ENCODE results near the gene PIK3C2A. TPM values are rescaled to one million over a fixed set of nuclear protein-coding genes. Genes with fewer than 3 reads are reported as not detected.

The PIK3C2A gene
- total and polyA plus RNA-seq, 2 donors (not counting 1 experiment from before 2014, with no cell fraction given): 7.0 to 48.8 TPM

DNA sequence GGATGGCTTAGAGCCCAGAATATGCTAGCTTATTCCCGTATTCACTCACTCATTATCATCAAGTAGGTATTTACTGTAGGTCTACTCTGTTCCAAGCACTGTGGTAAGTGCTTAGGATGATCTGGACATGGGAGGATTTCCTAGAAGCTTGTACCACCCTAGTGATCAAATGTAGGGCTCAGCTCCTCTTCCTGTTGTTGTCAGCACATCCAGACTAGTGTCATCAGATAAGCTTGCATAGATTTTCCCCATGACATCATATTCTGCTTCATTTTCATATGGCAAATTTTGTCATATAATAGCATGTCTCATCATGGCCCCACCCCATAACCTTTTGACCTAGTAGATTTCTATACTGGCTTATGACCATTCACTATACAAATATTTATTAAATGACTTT is 49.4 kb upstream of the PIK3C2A start:
- Histone ChIP-seq H4K20me1 (ENCODE audit: control insufficient read depth, insufficient read depth, low read length, poor library complexity, severe bottlenecking) (no peaks in the 10 kb centered on the region), H3K9ac (ENCODE audit: low read length) (no peak overlapping the region), H3K9me3 (ENCODE audit: control extremely low read depth in 1 of 3, control insufficient read depth in 2 of 3, insufficient read depth in 1 of 3, low read length in 2 of 3) (no peaks in the 10 kb centered on the region), H3K4me2 (replicated peaks; ENCODE audit: low read depth, low read length, poor library complexity, severe bottlenecking) (no peak overlapping the region), H3K36me3 (replicated peaks in 1 of 2; ENCODE audit: control extremely low read depth in 1 of 2, control insufficient read depth in 1 of 2, extremely low read depth in 1 of 2, insufficient read depth in 2 of 2, low read length in 1 of 2) (no peaks in the 10 kb centered on the region), H2AFZ (ENCODE audit: insufficient read depth, low read depth, low read length, poor library complexity, severe bottlenecking) (no peak overlapping the region), H3K27me3 (replicated peaks in 1 of 4; ENCODE audit: control extremely low read depth in 1 of 4, control insufficient read depth in 3 of 4, insufficient read depth in 4 of 4, low read length in 3 of 4) (peaks cover 0 to 2% (median 0%) of the 10 kb centered on the region in 4 experiments), H3K4me3 (ENCODE audit: control extremely low read depth in 1 of 5, extremely low read depth in 1 of 5, insufficient read depth in 1 of 5, low read depth in 2 of 5, low read length in 4 of 5) (no peak overlapping the region), H3K27ac (ENCODE audit: low read length in 2 of 2) (no peak overlapping the region), H3K79me2 (ENCODE audit: control insufficient read depth, insufficient read depth, low read length) (no peaks in the 10 kb centered on the region), H3K4me1 (ENCODE audit: control insufficient read depth in 2 of 2, insufficient read depth in 2 of 2, low read length in 2 of 2) (no peaks in the 10 kb centered on the region)
- POLR2A ChIA-PET: no interaction called here
- no peak overlapping the region for H3K27ac Mint-ChIP-seq
- no peak for TF ChIP-seq CTCF (IDR thresholded peaks at IDR 0.05)
- no peak for TF ChIP-seq EZH2 (IDR thresholded peaks at IDR 0.05; ENCODE audit: borderline replicate concordance, insufficient read depth, low read depth, low read length, poor library complexity, severe bottlenecking)
- H3K4me1 Mint-ChIP-seq: no peaks in the 10 kb centered on the region
- intact Hi-C loops (cut with micrococcal nuclease): no loop called here
- CTCF ChIA-PET: no interaction called here
- WGBS (ENCODE audit: insufficient coverage): no CpG with 5 or more reads among the region's 1 CpG
- H3K27me3 Mint-ChIP-seq: peaks cover 7% of the 10 kb centered on the region
- ATAC-seq (ENCODE audit: low read depth) (no peak), DNase-seq (no peak)
- no peak overlapping the region for H3K4me3 Mint-ChIP-seq
- H3K9me3 Mint-ChIP-seq (ENCODE audit: insufficient read depth): no peaks in the 10 kb centered on the region

- no peaks in the 10 kb centered on the region for H3K9me3 ChIP-seq (ENCODE audit: control extremely low read depth in 1 of 3, control insufficient read depth in 2 of 3, insufficient read depth in 1 of 3, low read length in 2 of 3)
- no peak overlapping the region for H3K4me3 Mint-ChIP-seq
- H2AFZ ChIP-seq (ENCODE audit: insufficient read depth, low read depth, low read length, poor library complexity, severe bottlenecking): no peak overlapping the region
- H3K4me3 ChIP-seq (ENCODE audit: control extremely low read depth in 1 of 5, extremely low read depth in 1 of 5, insufficient read depth in 1 of 5, low read depth in 2 of 5, low read length in 4 of 5): no peak overlapping the region
- no peak overlapping the region for H3K9ac ChIP-seq (ENCODE audit: low read length)
- WGBS (ENCODE audit: insufficient coverage): no CpG with 5 or more reads among the region's 3 CpGs
- ChIA-PET POLR2A (no interaction called here), CTCF (no interaction called here)
- peaks cover 0 to 2% (median 0%) of the 10 kb centered on the region in 4 experiments for H3K27me3 ChIP-seq (replicated peaks in 1 of 4; ENCODE audit: control extremely low read depth in 1 of 4, control insufficient read depth in 3 of 4, insufficient read depth in 4 of 4, low read length in 3 of 4)
- H3K9me3 Mint-ChIP-seq (ENCODE audit: insufficient read depth): no peaks in the 10 kb centered on the region
- H4K20me1 ChIP-seq (ENCODE audit: control insufficient read depth, insufficient read depth, low read length, poor library complexity, severe bottlenecking): no peaks in the 10 kb centered on the region
- H3K36me3 ChIP-seq (replicated peaks in 1 of 2; ENCODE audit: control extremely low read depth in 1 of 2, control insufficient read depth in 1 of 2, extremely low read depth in 1 of 2, insufficient read depth in 2 of 2, low read length in 1 of 2): no peaks in the 10 kb centered on the region
- TF ChIP-seq EZH2 (IDR thresholded peaks at IDR 0.05; ENCODE audit: borderline replicate concordance, insufficient read depth, low read depth, low read length, poor library complexity, severe bottlenecking) (no peak), CTCF (IDR thresholded peaks at IDR 0.05) (no peak)
- H3K79me2 ChIP-seq (ENCODE audit: control insufficient read depth, insufficient read depth, low read length): no peaks in the 10 kb centered on the region
- H3K4me1 ChIP-seq (ENCODE audit: control insufficient read depth in 2 of 2, insufficient read depth in 2 of 2, low read length in 2 of 2): no peaks in the 10 kb centered on the region
- ATAC-seq (ENCODE audit: low read depth): no peak
- no peaks in the 10 kb centered on the region for H3K4me1 Mint-ChIP-seq
- H3K27ac Mint-ChIP-seq: no peak overlapping the region
- peaks cover 11% of the 10 kb centered on the region for H3K27me3 Mint-ChIP-seq
- no peak overlapping the region for H3K27ac ChIP-seq (ENCODE audit: low read length in 2 of 2)
- H3K4me2 ChIP-seq (replicated peaks; ENCODE audit: low read depth, low read length, poor library complexity, severe bottlenecking): no peak overlapping the region
- intact Hi-C loops (cut with micrococcal nuclease): no loop called here
- no peak for DNase-seq
Observed at GRCh38 chr11:17256512-17256911, 48.7 kb upstream of the PIK3C2A start.
